Karpas-422 (cell line): ENCODE measurements around the gene LHFPL6. TPM values are rescaled to one million over a fixed set of nuclear protein-coding genes. Genes with fewer than 3 reads are reported as not detected.

Experiments used
- DNase-seq: peaks from one replicate; pipeline ENCODE4 v3.0.0-alpha.2; 2015
- H2AFZ ChIP-seq: fragments of 200-600 bp; sonication (generic); 2 replicates; pipeline ENCODE4 v1.6.1; 2014; ENCODE audit warnings: antibody characterized with exemption, low read length, mixed read lengths
- H3K27ac ChIP-seq: fragments of 200-600 bp; sonication (generic); 2 replicates; pipeline ENCODE4 v1.5.1; 2014; ENCODE audit warnings: mild to moderate bottlenecking, low read length, moderate library complexity
- H3K27me3 ChIP-seq: fragments of 200-600 bp; sonication (generic); 2 replicates; pipeline ENCODE4 v1.6.1; 2014; ENCODE audit warnings: low read length, mixed read lengths
- H3K36me3 ChIP-seq: fragments of 200-600 bp; sonication (generic); 2 replicates; pipeline ENCODE4 v1.6.1; 2014; ENCODE audit warnings: low read length, mixed read lengths; ENCODE audit not compliant: insufficient read depth
- H3K4me1 ChIP-seq: fragments of 200-600 bp; sonication (generic); 2 replicates; pipeline ENCODE4 v1.6.1; 2014; ENCODE audit warnings: mild to moderate bottlenecking, low read length, mixed read lengths
- H3K4me2 ChIP-seq: fragments of 200-600 bp; sonication (generic); 2 replicates; pipeline ENCODE4 v1.6.1; 2014; ENCODE audit warnings: low read length, low read depth, mild to moderate bottlenecking; ENCODE audit not compliant: poor library complexity, severe bottlenecking
- H3K4me3 ChIP-seq: fragments of 200-600 bp; sonication (generic); 2 replicates; pipeline ENCODE4 v1.5.1; 2014; ENCODE audit warnings: mild to moderate bottlenecking, antibody characterized with exemption, low read length, mixed read lengths
- H3K79me2 ChIP-seq: fragments of 200-600 bp; sonication (generic); 2 replicates; pipeline ENCODE4 v1.6.1; 2014; ENCODE audit warnings: mild to moderate bottlenecking, low read length, mixed read lengths
- H3K9ac ChIP-seq: fragments of 200-600 bp; sonication (generic); 2 replicates; pipeline ENCODE4 v1.6.0; 2014; ENCODE audit warnings: low read length
- H3K9me2 ChIP-seq: fragments of 200-600 bp; sonication (generic), shearing (Covaris generic); replicated peaks from 2 replicates; pipeline ENCODE4 v1.6.0; 2014; ENCODE audit warnings: mild to moderate bottlenecking, low read length, moderate library complexity; ENCODE audit not compliant: insufficient read depth
- H3K9me3 ChIP-seq: fragments of 300-700, 200-600 bp; sonication (generic); 2 replicates; pipeline ENCODE4 v1.6.1; 2014; ENCODE audit warnings: low read length, mixed read lengths
- H4K20me1 ChIP-seq: fragments of 200-600 bp; sonication (generic); 2 replicates; pipeline ENCODE4 v1.6.1; 2014; ENCODE audit warnings: mild to moderate bottlenecking, antibody characterized with exemption, low read length, low read depth; ENCODE audit not compliant: insufficient read depth
- total RNA-seq: library from RNA; depleted of rRNA; stranded (reverse); fragments of >200 nt; shearing (Covaris generic); gene quantifications from 2 replicates; pipeline ENCODE4 v1.2.3, GENCODE V29; 2014; ENCODE audit warnings: low replicate concordance

LHFPL6 gene
- total RNA-seq, 1 experiment from 2014 or later, result not detected

DNA sequence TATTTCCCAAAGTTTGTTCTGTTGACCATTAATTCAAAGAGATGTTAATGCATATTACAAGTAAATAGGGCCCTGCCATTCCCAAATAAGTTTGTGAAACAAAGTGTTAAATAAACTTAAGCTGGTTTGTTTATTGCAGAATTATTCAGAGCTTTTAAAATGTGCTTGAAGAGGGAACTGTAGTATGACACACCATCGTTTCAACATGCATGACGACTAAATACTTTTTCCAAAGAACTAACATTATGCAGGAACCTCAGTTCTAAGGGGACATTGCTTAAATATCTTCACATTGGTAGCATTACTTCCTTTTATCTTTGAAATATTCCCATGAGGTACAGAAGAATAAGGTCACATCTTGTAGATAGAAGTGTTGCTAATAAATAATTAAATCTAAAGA, 14.6 kb downstream of the LHFPL6 start:
- H3K36me3 ChIP-seq, result no peaks in the 10 kb centered on the region
- no peak overlapping the region for H3K4me3 ChIP-seq

DNA sequence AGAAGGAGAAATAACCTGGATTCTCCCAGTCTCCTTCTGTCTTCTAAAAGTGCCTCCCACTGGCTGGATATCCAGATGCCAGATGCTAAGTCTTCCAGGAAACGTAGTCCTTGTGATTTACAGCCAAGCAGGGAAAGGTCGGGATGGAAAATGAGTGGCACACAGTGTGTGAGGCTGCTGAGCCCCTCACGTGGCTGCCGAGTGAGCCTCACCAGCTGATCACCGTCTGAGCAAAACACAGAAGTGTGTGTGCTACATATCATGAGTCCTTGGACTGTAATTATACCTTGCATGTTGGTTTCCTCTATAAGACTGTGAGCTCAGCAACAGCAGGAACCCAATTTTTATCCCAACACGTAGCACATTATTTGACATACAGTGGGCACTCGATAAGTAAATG, 15.1 kb downstream of the LHFPL6 start:
- H4K20me1 ChIP-seq, result no peaks in the 10 kb centered on the region
- H3K27ac ChIP-seq, result no peak overlapping the region
- H3K4me2 ChIP-seq, result no peak overlapping the region
- no peaks in the 10 kb centered on the region for H3K9me3 ChIP-seq
- H2AFZ ChIP-seq, result no peak overlapping the region
- H3K4me3 ChIP-seq, result no peak overlapping the region
- no peaks in the 10 kb centered on the region for H3K36me3 ChIP-seq
- no peaks in the 10 kb centered on the region for H3K27me3 ChIP-seq
- no peaks in the 10 kb centered on the region for H3K9me2 ChIP-seq
- H3K79me2 ChIP-seq, result no peaks in the 10 kb centered on the region
- no peaks in the 10 kb centered on the region for H3K4me1 ChIP-seq
- no peak for DNase-seq
- no peak overlapping the region for H3K9ac ChIP-seq

More for the DNA sequence above, 14.6 kb downstream of the LHFPL6 start:
- Histone ChIP-seq H3K4me2 (no peak overlapping the region), H3K79me2 (no peaks in the 10 kb centered on the region), H3K4me1 (no peaks in the 10 kb centered on the region), H4K20me1 (no peaks in the 10 kb centered on the region), H2AFZ (no peak overlapping the region), H3K9me3 (no peaks in the 10 kb centered on the region), H3K27ac (no peak overlapping the region), H3K9ac (no peak overlapping the region), H3K27me3 (no peaks in the 10 kb centered on the region), H3K9me2 (no peaks in the 10 kb centered on the region)
- DNase-seq, result no peak

DNA sequence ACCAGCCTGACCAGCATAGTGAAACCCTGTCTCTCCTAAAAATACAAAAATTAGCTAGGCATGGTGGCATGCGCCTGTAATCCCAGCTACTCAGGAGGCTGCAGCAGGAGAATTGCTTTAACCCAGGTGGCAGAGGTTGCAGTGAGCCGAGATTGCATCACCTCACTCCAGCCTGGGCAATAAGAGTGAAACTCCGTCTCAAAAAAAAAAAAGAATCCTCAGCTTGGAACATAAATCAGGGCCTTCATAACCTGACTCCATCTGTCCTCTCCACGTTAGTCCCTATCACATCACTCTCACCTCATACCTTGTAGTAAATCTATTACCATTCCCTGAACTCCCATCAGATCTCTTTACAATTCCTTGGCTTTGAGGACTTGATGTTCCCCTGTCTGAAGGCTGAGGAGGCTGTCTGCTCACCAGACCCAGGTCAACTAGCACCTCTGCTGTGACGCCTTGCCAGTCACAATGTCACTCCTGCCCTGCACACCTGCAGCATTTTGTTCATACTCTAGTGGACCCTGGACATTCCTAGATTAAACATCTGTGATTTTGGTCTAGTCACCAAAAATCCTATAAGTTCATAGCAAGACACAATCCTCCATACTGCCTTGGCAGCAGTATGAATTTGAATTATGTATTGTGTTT, 15.9 kb downstream of the LHFPL6 start:
- Histone ChIP-seq H3K36me3 (no peaks in the 10 kb centered on the region), H3K9me2 (no peaks in the 10 kb centered on the region), H3K27me3 (no peaks in the 10 kb centered on the region), H3K9ac (no peak overlapping the region), H3K27ac (no peak overlapping the region), H3K79me2 (no peaks in the 10 kb centered on the region), H3K4me1 (no peaks in the 10 kb centered on the region), H2AFZ (no peak overlapping the region), H3K4me3 (no peak overlapping the region), H3K4me2 (no peak overlapping the region), H3K9me3 (no peaks in the 10 kb centered on the region), H4K20me1 (no peaks in the 10 kb centered on the region)
- DNase-seq, result no peak

GRCh38 chr13:39586151-39586550, 16.8 kb downstream of the LHFPL6 start:
- H4K20me1 ChIP-seq, result no peaks in the 10 kb centered on the region
- H3K4me2 ChIP-seq, result no peak overlapping the region
- H3K9me2 ChIP-seq, result no peaks in the 10 kb centered on the region
- no peaks in the 10 kb centered on the region for H3K36me3 ChIP-seq
- H3K79me2 ChIP-seq, result no peaks in the 10 kb centered on the region
- no peak for DNase-seq
- H3K9ac ChIP-seq, result no peak overlapping the region
- no peaks in the 10 kb centered on the region for H3K27me3 ChIP-seq
- H3K4me1 ChIP-seq, result no peaks in the 10 kb centered on the region
- no peak overlapping the region for H3K4me3 ChIP-seq
- no peaks in the 10 kb centered on the region for H3K9me3 ChIP-seq
- H3K27ac ChIP-seq, result no peak overlapping the region
- no peak overlapping the region for H2AFZ ChIP-seq

- H3K4me2 ChIP-seq, result no peak overlapping the region
These were observed 17.8 kb downstream of the LHFPL6 start for GRCh38 chr13:39585219-39585618.

GRCh38 chr13:39580881-39581575, 22.0 kb downstream of the LHFPL6 start:
- Histone ChIP-seq H3K27me3 (no peaks in the 10 kb centered on the region), H4K20me1 (no peaks in the 10 kb centered on the region), H3K9ac (no peak overlapping the region), H3K4me2 (no peak overlapping the region), H3K4me3 (no peak overlapping the region), H3K9me2 (no peaks in the 10 kb centered on the region), H3K4me1 (no peaks in the 10 kb centered on the region), H3K9me3 (no peaks in the 10 kb centered on the region), H2AFZ (no peak overlapping the region), H3K79me2 (no peaks in the 10 kb centered on the region), H3K27ac (no peak overlapping the region), H3K36me3 (no peaks in the 10 kb centered on the region)
- DNase-seq, result no peak

More at GRCh38 chr13:39585219-39585618, 17.8 kb downstream of the LHFPL6 start:
- Histone ChIP-seq H3K4me1 (no peaks in the 10 kb centered on the region), H3K9me3 (no peaks in the 10 kb centered on the region), H3K27me3 (no peaks in the 10 kb centered on the region), H3K9ac (no peak overlapping the region), H3K4me3 (no peak overlapping the region), H3K27ac (no peak overlapping the region), H3K79me2 (no peaks in the 10 kb centered on the region), H3K9me2 (no peaks in the 10 kb centered on the region), H3K36me3 (no peaks in the 10 kb centered on the region), H2AFZ (no peak overlapping the region), H4K20me1 (no peaks in the 10 kb centered on the region)
- no peak for DNase-seq

DNA sequence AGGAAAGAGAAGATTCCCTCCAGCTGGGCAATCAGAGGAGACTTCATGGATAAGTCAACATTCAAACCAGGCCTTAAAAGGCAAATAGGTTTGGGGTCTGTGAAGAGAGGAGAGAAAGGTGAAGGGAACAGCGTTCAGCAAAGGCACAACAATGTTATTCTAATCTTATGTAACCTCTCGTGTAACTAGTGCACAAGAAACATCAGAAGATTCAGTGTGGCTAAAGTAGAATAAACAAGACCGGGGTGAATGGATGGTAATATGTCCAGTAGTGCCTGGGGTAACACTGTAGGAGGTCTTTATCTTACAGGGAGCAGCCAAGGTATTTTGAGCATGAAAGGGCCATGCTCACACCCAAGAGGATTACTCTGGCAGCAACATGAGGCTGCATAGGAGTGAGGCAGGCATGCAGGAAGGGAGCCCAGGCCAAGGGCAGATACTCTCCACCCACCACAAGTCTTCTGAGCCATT, 24.1 kb downstream of the LHFPL6 start:
- H4K20me1 ChIP-seq, result no peaks in the 10 kb centered on the region
- no peak overlapping the region for H3K4me2 ChIP-seq
- H3K9ac ChIP-seq, result no peak overlapping the region
- no peaks in the 10 kb centered on the region for H3K79me2 ChIP-seq
- no peaks in the 10 kb centered on the region for H3K36me3 ChIP-seq
- peaks cover 2% of the 10 kb centered on the region; the same call in 1 of the 2 replicates for H3K4me1 ChIP-seq
- no peak overlapping the region for H2AFZ ChIP-seq
- H3K27me3 ChIP-seq, result no peaks in the 10 kb centered on the region
- DNase-seq, result no peak
- no peaks in the 10 kb centered on the region for H3K9me2 ChIP-seq
- H3K4me3 ChIP-seq, result no peak overlapping the region
- no peak overlapping the region for H3K27ac ChIP-seq
- no peaks in the 10 kb centered on the region for H3K9me3 ChIP-seq

DNA sequence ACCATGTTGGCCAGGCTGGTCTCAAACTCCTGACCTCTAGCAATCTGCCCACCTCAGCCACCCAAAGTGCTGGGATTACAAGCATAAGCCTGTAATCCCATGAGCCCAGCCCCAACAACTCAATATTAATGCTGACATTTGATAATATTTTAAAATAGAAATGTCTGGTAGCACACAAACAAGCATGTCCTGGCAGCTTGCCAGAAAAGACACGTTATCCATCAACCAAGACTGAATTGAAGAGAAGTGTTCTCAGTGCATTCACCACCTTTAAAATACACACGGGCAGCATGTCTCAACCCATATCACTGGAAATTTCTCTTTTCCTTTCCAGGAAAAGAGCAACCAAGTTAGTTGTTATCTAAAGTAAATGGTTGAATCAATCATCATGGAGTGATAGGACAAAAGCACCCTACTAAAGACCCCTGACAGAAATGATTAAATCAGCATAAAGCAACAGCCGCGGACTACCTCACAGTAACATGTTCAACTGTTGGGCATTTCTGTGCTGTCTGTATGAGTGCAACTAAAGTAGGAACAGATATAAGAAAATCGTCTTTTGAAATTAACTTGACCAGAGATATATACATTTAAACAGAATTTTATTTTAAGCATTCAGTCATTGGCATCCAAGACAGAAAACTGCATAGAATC, 25.0 kb downstream of the LHFPL6 start:
- H4K20me1 ChIP-seq, result no peaks in the 10 kb centered on the region
- H3K4me3 ChIP-seq, result no peak overlapping the region
- H3K4me2 ChIP-seq, result no peak overlapping the region
- DNase-seq, result no peak
- H3K27ac ChIP-seq, result no peak overlapping the region
- no peaks in the 10 kb centered on the region for H3K9me3 ChIP-seq
- H2AFZ ChIP-seq, result no peak overlapping the region
- H3K9ac ChIP-seq, result no peak overlapping the region
- peaks cover 2% of the 10 kb centered on the region; the same call in 1 of the 2 replicates for H3K4me1 ChIP-seq
- H3K9me2 ChIP-seq, result no peaks in the 10 kb centered on the region
- H3K79me2 ChIP-seq, result no peaks in the 10 kb centered on the region
- no peaks in the 10 kb centered on the region for H3K27me3 ChIP-seq
- no peaks in the 10 kb centered on the region for H3K36me3 ChIP-seq
